HepG2 (cell line): ENCODE results near the gene SPATA21. TPM values are rescaled to one million over a fixed set of nuclear protein-coding genes. Genes with fewer than 3 reads are reported as not detected.

Experiments used
- ATAC-seq: fragments of 200-7000 bp; cut with Tn5 transposase; 3 replicates; pipeline ENCODE4 v1.9.1; 2020; ENCODE audit warnings: mild to moderate bottlenecking, moderate library complexity
- BruUV-seq: library from RNA; stranded (reverse); fragments of 400-500 nt; replicated peaks from 2 replicates; lab custom pipeline; 2021; lab: Mats Ljungman, UMichigan
- CTCF ChIA-PET: fragments of 300-600 bp; formaldehyde crosslinking; extraction: SDS; loops from one replicate; lab custom pipeline; 2021; ENCODE audit warnings: low total read pairs, inconsistent platforms, low intra/inter-chr PET ratio; lab: Yijun Ruan, JAX
- POLR2A ChIA-PET: fragments of 350-600 bp; sonication (Branson Sonifier 250); formaldehyde crosslinking; loops from one replicate; lab custom pipeline; 2020; ENCODE audit warnings: antibody characterized with exemption, inconsistent platforms; lab: Yijun Ruan, JAX
- DNase-seq: peaks from one replicate; pipeline ENCODE4 v3.0.0-alpha.2; 2015; ENCODE audit warnings: low spot score
- FAIRE-seq: peaks from 3 replicates; lab custom pipeline; 2011; peaks lifted over from hg19 to GRCh38; lab: Jason Lieb, UNC
- H2AFZ ChIP-seq: one replicate; pipeline ENCODE4 v1.6.1; 2011; ENCODE audit warnings: low read length, inconsistent platforms
- H3K27ac ChIP-seq: fragments of 300-600 bp; 3 replicates; pipeline ENCODE4 v1.8.0; 2011; ENCODE audit warnings: mixed run types, mild to moderate bottlenecking, mixed read lengths, low read length, inconsistent platforms; ENCODE audit not compliant: insufficient read depth; ENCODE audit errors: extremely low read length
- H3K27me3 ChIP-seq, 2 experiments: fragments of 200-600 bp in 1 of 2; 2 replicates in 1 of 2; 3 replicates in 1 of 2; pipeline versions ENCODE4 v1.6.0 to v1.8.0; 2011; ENCODE audit warnings: low read length in 2 of 2, mild to moderate bottlenecking in 2 of 2, moderate library complexity in 2 of 2, inconsistent platforms in 1 of 2; ENCODE audit not compliant: insufficient read depth in 2 of 2, control insufficient read depth in 1 of 2
- H3K36me3 ChIP-seq, 2 experiments: fragments of 200-600 bp in 1 of 2; replicated peaks in 1 of 2; 2 replicates in 1 of 2; 3 replicates in 1 of 2; pipeline versions ENCODE4 v1.5.1 to v1.8.0; 2011; ENCODE audit warnings: low read length in 2 of 2, inconsistent platforms in 1 of 2; ENCODE audit not compliant: insufficient read depth in 2 of 2, control insufficient read depth in 1 of 2
- H3K4me1 ChIP-seq: 2 replicates; pipeline ENCODE4 v1.5.1; 2012; ENCODE audit warnings: low read length, inconsistent platforms; ENCODE audit not compliant: insufficient read depth
- H3K4me2 ChIP-seq: 2 replicates; pipeline ENCODE4 v1.6.0; 2011; ENCODE audit warnings: low read depth, low read length, inconsistent platforms
- H3K4me3 ChIP-seq, 3 experiments: fragments of 200-600 bp in 1 of 3; sonication (generic), shearing (Covaris generic) in 1 of 3; replicated peaks in 1 of 3; 2 replicates each; pipeline ENCODE4 v1.5.1; 2011 to 2016; ENCODE audit warnings: low read length in 3 of 3, inconsistent platforms in 2 of 3, low read depth in 2 of 3, mild to moderate bottlenecking in 2 of 3, control low read depth in 1 of 3, mixed read lengths in 1 of 3; ENCODE audit not compliant: insufficient read depth in 1 of 3
- H3K79me2 ChIP-seq: one replicate; pipeline ENCODE4 v1.6.1; 2011; ENCODE audit warnings: low read length, inconsistent platforms; ENCODE audit not compliant: insufficient read depth
- H3K9ac ChIP-seq: 2 replicates; pipeline ENCODE4 v1.6.0; 2011; ENCODE audit warnings: mild to moderate bottlenecking, low read depth, low read length, inconsistent platforms; ENCODE audit not compliant: insufficient read depth
- H3K9me3 ChIP-seq: 2 replicates; pipeline ENCODE4 v1.5.1; 2012; ENCODE audit warnings: mild to moderate bottlenecking, low read length
- H4K20me1 ChIP-seq: 2 replicates; pipeline ENCODE4 v1.6.0; 2011; ENCODE audit warnings: inconsistent platforms, mild to moderate bottlenecking, low read length, moderate library complexity; ENCODE audit not compliant: insufficient read depth
- ATF7 ChIP-seq, 2 experiments: fragments of 450-650 bp in 1 of 2; sonication (generic) in 1 of 2; formaldehyde crosslinking in 1 of 2; IDR thresholded peaks; 2 replicates each; pipeline versions ENCODE4 v1.4.0 to v1.6.1; 2016 to 2020; ENCODE audit warnings: antibody characterized with exemption in 1 of 2, mild to moderate bottlenecking in 1 of 2, missing genetic modification reagents in 1 of 2
- MED8 ChIP-seq: sonication (generic); formaldehyde crosslinking; IDR thresholded peaks from 2 replicates; pipeline ENCODE4 v1.8.1; 2023; ENCODE audit warnings: mild to moderate bottlenecking, missing genetic modification reagents; ENCODE audit not compliant: insufficient replicate concordance
- SALL2 ChIP-seq: sonication (generic); formaldehyde crosslinking; IDR thresholded peaks from 2 replicates; pipeline ENCODE4 v1.8.1; 2023; ENCODE audit warnings: mild to moderate bottlenecking, missing genetic modification reagents, inconsistent platforms
- SP2 ChIP-seq: sonication (generic); formaldehyde crosslinking; IDR thresholded peaks from 2 replicates; pipeline ENCODE4 v1.5.1; 2020; ENCODE audit warnings: mild to moderate bottlenecking, missing genetic modification reagents
- ZNF446 ChIP-seq: sonication (generic); formaldehyde crosslinking; IDR thresholded peaks from 2 replicates; pipeline ENCODE4 v1.5.0; 2020; ENCODE audit warnings: mild to moderate bottlenecking, missing genetic modification reagents
- ZNF558 ChIP-seq: sonication (generic); formaldehyde crosslinking; IDR thresholded peaks from 2 replicates; pipeline ENCODE4 v1.9.0; 2022; ENCODE audit warnings: mild to moderate bottlenecking, missing genetic modification reagents, borderline replicate concordance
- ZNF816 ChIP-seq: sonication (generic); formaldehyde crosslinking; IDR thresholded peaks from 2 replicates; pipeline ENCODE4 v1.8.0; 2022; ENCODE audit warnings: missing genetic modification reagents, mild to moderate bottlenecking, borderline replicate concordance
- WGBS: methylation state at CpG from one replicate; pipeline ENCODE4 v1.1.6; 2017; ENCODE audit warnings: low lambda C conversion rate; 5-methylcytosine and 5-hydroxymethylcytosine counted together
- in situ Hi-C: cut with HindIII; loops from 2 replicates; pipeline ENCODE4 v1.10.0; 2017; ENCODE audit warnings: low pct_unique_long_range_greater_than_20kb; ENCODE audit not compliant: extremely low pct_ligation_motif_present
- intact Hi-C: fragments of 100-400 bp; cut with micrococcal nuclease; formaldehyde crosslinking; loops from one replicate; pipeline ENCODE4 v1.10.0; 2022; ENCODE audit not compliant: unreplicated experiment
- polyA plus RNA-seq, 8 experiments: library from polyadenylated mRNA; depleted of rRNA in 3 of 8; stranded (reverse) in 7 of 8; unstranded in 1 of 8; fragments of >200 nt; fragmentation: Illumina TruSeq in 4 of 8; extraction: Trizol in 4 of 8; gene quantifications; 2 replicates each; pipeline versions ENCODE4 v1.2.1 to v1.2.3, GENCODE V29; 2011 to 2016; ENCODE audit warnings: low read depth in 4 of 8, missing spikeins in 1 of 8, mixed read lengths in 1 of 8; ENCODE audit not compliant: insufficient read depth in 1 of 8
- total RNA-seq, 5 experiments: library from RNA; depleted of rRNA; stranded (reverse); fragments of >200 nt; fragmentation: Illumina TruSeq; extraction: Trizol; gene quantifications; 2 replicates each; pipeline ENCODE4 v1.2.3, GENCODE V29; 2016; ENCODE audit warnings: low read depth in 1 of 5

SPATA21 gene
- total and polyA plus RNA-seq, 2 of the 13 experiments (the other 11 are each of a cell fraction or from before 2014, with no cell fraction given): 0.80 to 1.4 TPM

DNA sequence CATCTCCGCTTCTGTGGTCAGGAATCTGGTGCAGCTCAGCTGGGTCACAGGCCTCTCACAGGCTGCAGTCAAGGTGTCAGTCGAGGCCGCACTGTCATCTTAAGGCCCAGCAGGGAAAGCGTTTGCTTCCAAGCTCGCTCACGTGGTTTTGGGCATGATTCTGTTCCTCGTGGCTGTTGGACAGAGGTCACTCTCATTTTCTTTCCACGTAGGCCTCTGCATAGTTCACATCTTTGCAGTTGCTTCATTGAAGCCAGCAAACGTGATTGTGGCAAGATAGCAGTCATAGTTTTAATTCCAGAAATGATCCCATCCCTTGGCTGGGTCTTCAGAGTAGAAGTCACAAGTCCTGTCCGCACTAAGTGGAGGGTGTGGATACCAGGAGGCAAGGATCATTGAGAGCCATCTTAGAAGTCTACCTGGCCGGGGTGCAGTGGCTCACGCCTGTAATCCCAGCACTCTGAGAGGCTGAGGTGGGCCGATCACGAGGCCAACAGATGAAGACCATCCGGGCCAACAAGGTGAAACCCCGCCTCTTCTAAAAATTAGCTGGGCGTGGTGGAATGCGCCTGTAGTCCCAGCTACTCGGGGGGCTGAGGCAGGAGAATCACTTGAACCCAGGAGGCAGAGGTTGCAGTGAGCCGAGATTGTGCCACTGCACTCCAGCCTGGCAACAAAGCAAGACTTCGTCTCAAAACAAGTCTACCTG lies 27.8 kb upstream of the SPATA21 start (continued):
- TF ChIP-seq ZNF446 (CRISPR knock-in tag): no peak

DNA sequence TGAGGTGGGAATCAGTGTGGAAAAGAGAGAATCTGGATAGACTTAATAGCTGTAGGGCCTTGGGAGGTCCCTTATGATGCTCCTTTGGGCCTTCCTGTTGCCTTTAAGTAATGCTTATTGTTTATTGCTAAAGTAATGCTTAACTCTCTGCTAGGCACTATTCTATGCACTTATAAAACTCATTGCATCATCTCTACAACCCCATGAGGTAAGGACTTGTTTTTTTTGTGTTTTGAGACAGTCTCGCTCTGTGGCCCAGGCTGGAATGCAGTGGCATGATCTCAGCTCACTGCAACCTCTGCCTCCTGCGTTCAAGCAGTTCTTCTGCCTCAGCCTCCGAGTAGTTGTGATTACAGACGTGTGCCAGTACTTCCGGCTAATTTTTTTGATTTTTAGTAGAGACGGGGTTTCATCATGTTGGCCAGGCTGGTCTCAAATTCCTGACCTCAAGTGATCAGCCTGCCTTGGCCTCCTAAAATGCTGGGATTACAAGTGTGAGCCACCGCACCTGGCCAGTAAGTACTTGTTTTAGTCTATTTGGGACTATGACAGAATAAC lies 25.6 kb upstream of the SPATA21 start:
- in situ Hi-C loops (no loop called here), intact Hi-C loops (no loop called here)
- no peaks in the 10 kb centered on the region for H3K4me1 ChIP-seq
- H3K79me2 ChIP-seq: no peaks in the 10 kb centered on the region
- 98% methylated on average over 7 of the region's 7 CpGs for WGBS
- DNase-seq: no peak
- no peaks in the 10 kb centered on the region for H3K27me3 ChIP-seq
- BruUV-seq: no TSS peak
- TF ChIP-seq ATF7 (IDR thresholded peaks at IDR 0.05) (0 out of 2 replicates have a peak, but pooled peaks have one; percentile 18), ATF7 (CRISPR knock-in tag; IDR thresholded peaks at IDR 0.05) (no peak), SALL2 (CRISPR knock-in tag) (no peak)
- POLR2A ChIA-PET: no interaction called here
- no peak overlapping the region for H2AFZ ChIP-seq
- no peak for FAIRE-seq
- no peak overlapping the region for H3K27ac ChIP-seq
- H4K20me1 ChIP-seq: no peaks in the 10 kb centered on the region
- CTCF ChIA-PET: no interaction called here
- no peak overlapping the region for H3K9ac ChIP-seq
- H3K36me3 ChIP-seq: peaks cover 14 to 25% of the 10 kb centered on the region in 2 experiments
- H3K9me3 ChIP-seq: no peaks in the 10 kb centered on the region
- ATAC-seq: no peak
- no peak overlapping the region for H3K4me2 ChIP-seq
- H3K4me3 ChIP-seq: no peak overlapping the region

DNA sequence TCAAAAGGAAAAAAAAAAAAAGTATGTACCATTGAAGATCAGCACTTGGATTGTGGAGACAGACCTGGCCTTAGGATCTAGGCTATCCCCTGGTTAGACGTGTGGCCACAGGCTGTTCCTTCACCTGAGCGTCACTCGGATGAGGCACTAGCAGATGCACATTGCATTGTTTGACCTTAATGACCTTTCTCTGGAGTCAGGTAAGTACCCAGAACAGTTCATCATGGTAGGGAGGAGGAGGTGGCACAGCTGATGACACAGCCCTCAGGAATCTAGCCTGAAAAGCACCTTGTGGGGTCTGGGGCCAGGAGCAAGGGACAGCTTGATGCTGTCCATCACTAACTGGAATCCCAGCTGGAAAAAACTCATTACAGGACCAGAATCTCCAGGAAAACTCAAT lies 24.5 kb upstream of the SPATA21 start:
- TF ChIP-seq SP2 (no peak), ZNF558 (CRISPR knock-in tag) (no peak), ZNF816 (CRISPR knock-in tag) (no peak), MED8 (CRISPR knock-in tag) (no peak)
- in situ Hi-C loops (no loop called here), intact Hi-C loops (no loop called here)
- ChIA-PET POLR2A (no interaction called here), CTCF (no interaction called here)
- BruUV-seq: no TSS peak
- no peak overlapping the region for H3K9ac ChIP-seq
- H2AFZ ChIP-seq: no peak overlapping the region
- FAIRE-seq: no peak
- 97% methylated on average over 3 of the region's 3 CpGs for WGBS
- no peak overlapping the region for H3K4me2 ChIP-seq
- DNase-seq: no peak
- no peak overlapping the region for H3K27ac ChIP-seq
- H3K36me3 ChIP-seq: peaks cover 19 to 35% of the 10 kb centered on the region in 2 experiments
- no peak overlapping the region for H3K4me3 ChIP-seq
- H3K27me3 ChIP-seq: no peaks in the 10 kb centered on the region
- ATAC-seq: no peak; the same call in 2 of the 3 replicates
- no peaks in the 10 kb centered on the region for H3K79me2 ChIP-seq
- H3K9me3 ChIP-seq: no peaks in the 10 kb centered on the region
- H4K20me1 ChIP-seq: no peaks in the 10 kb centered on the region
- H3K4me1 ChIP-seq: no peaks in the 10 kb centered on the region
